H1 (cell line): Measurements from ENCODE around the gene NKD2. TPM values are rescaled to one million over a fixed set of nuclear protein-coding genes. Genes with fewer than 3 reads are reported as not detected.

Source experiments
- CHD7 ChIP-seq: fragments of 300-600 bp; sonication (generic); IDR thresholded peaks from 2 replicates; pipeline ENCODE4 v1.7.1; 2012; ENCODE audit warnings: low read length, moderate library complexity, mild to moderate bottlenecking, inconsistent platforms; ENCODE audit not compliant: insufficient replicate concordance
- CTBP2 ChIP-seq: IDR thresholded peaks from 2 replicates; pipeline ENCODE4 v1.7.0; 2011; ENCODE audit warnings: borderline replicate concordance, mild to moderate bottlenecking, moderate library complexity, mixed read lengths, low read length; ENCODE audit not compliant: insufficient read depth, insufficient read length
- POLR2A ChIP-seq, 2 experiments: IDR thresholded peaks; 1 replicate in 1 of 2; 2 replicates in 1 of 2; pipeline ENCODE4 v1.6.1; 2011; ENCODE audit warnings: low read depth in 2 of 2, low read length in 2 of 2, mild to moderate bottlenecking in 2 of 2; ENCODE audit errors: control extremely low read depth in 1 of 2
- TBP ChIP-seq: IDR thresholded peaks from 2 replicates; pipeline ENCODE4 v1.6.1; 2011; ENCODE audit warnings: low read depth, low read length, improper control_type of control experiment
- TCF12 ChIP-seq: IDR thresholded peaks from 2 replicates; pipeline ENCODE4 v1.6.1; 2011; ENCODE audit warnings: low read depth, mild to moderate bottlenecking, low read length
- TEAD4 ChIP-seq: IDR thresholded peaks from 2 replicates; pipeline ENCODE4 v1.6.1; 2012; ENCODE audit warnings: low read depth, low read length, inconsistent platforms, mixed read lengths
- polyA plus RNA-seq, 7 experiments: library from polyadenylated mRNA; depleted of rRNA in 3 of 7; stranded (reverse) in 5 of 7; unstranded in 2 of 7; fragments of >200 nt in 5 of 7; fragments of 200-250 nt in 2 of 7; gene quantifications; 1 replicate in 5 of 7; 2 replicates in 1 of 7; 4 replicates in 1 of 7; pipeline versions ENCODE4 v1.2.1 to v1.2.3, GENCODE V29; 2011 to 2013; ENCODE audit warnings: missing spikeins in 2 of 7, mixed read lengths in 2 of 7
- total RNA-seq: library from RNA; stranded (reverse); fragmentation: NEBNext Ultra II Directional; extraction: Animal tissue kit (Norgen Biotek cat#: 25700); gene quantifications from 2 replicates; pipeline ENCODE4 v1.2.1, GENCODE V29; 2021

The NKD2 gene
- total and polyA plus RNA-seq, 2 of the 8 experiments (the other 6 are each of a cell fraction or from before 2014, with no cell fraction given): 5.5 to 7.9 TPM

GRCh38 chr5:1008451-1009358 lies at the start of gene NKD2 (continued):
- TF ChIP-seq CHD7 (no peak), POLR2A (IDR thresholded peaks at IDR 0.05; ENCODE audit: control extremely low read depth in 1 of 2, low read depth in 2 of 2, low read length in 2 of 2) (peak in 1 of 2 experiments; percentile 24; a peak in 1 of 3 replicates), CTBP2 (no peak), TCF12 (no peak), TEAD4 (no peak), TBP (peak; percentile 45; the same call in 1 of the 2 replicates)
